GM12878 (cell line): Measurements from ENCODE around the gene SOX14. TPM values are rescaled to one million over a fixed set of nuclear protein-coding genes. Genes with fewer than 3 reads are reported as not detected.

Experiments used
- ATAC-seq: fragments of 200-7000 bp; cut with Tn5 transposase; 3 replicates; pipeline ENCODE4 v1.9.1; 2020; ENCODE audit warnings: mild to moderate bottlenecking, moderate library complexity
- BruUV-seq: library from RNA; stranded (reverse); fragments of 400-500 nt; replicated peaks from 2 replicates; lab custom pipeline; 2021; lab: Mats Ljungman, UMichigan
- CTCF ChIA-PET: fragments of 300-600 bp; sonication (Branson Sonifier 250); formaldehyde crosslinking; extraction: SDS; loops from one replicate; lab custom pipeline; 2021; ENCODE audit warnings: inconsistent platforms; lab: Yijun Ruan, JAX
- POLR2A ChIA-PET: fragments of 350-600 bp; formaldehyde crosslinking; extraction: SDS; loops from one replicate; lab custom pipeline; 2021; ENCODE audit warnings: inconsistent platforms; lab: Charles Lee
- RAD21 ChIA-PET: fragments of 300-600 bp; sonication (Branson Sonifier 250); formaldehyde crosslinking; loops from one replicate; lab custom pipeline; 2023; ENCODE audit warnings: antibody characterized with exemption; ENCODE audit not compliant: unreplicated experiment; lab: Charles Lee
- SMC1A ChIA-PET: fragments of 300-600 bp; sonication (Branson Sonifier 250); formaldehyde crosslinking; loops from one replicate; lab custom pipeline; 2023; ENCODE audit not compliant: unreplicated experiment, uncharacterized antibody; lab: Charles Lee
- DNase-seq: peaks from one replicate; pipeline ENCODE4 v3.0.0-alpha.2; 2011; ENCODE audit warnings: low read depth, low spot score
- FAIRE-seq: peaks from 3 replicates; lab custom pipeline; 2011; peaks lifted over from hg19 to GRCh38; lab: Jason Lieb, UNC
- H2AFZ ChIP-seq: 2 replicates; pipeline ENCODE4 v1.6.0; 2011; ENCODE audit warnings: low read depth, low read length, control low read depth; ENCODE audit not compliant: control insufficient read depth
- H3K27ac ChIP-seq: 2 replicates; pipeline ENCODE4 v1.5.1; 2011; ENCODE audit warnings: control low read depth; ENCODE audit not compliant: control insufficient read depth, insufficient read depth
- H3K27me3 ChIP-seq, 2 experiments: replicated peaks in 1 of 2; 2 replicates each; pipeline versions ENCODE4 v1.6.0 to v1.6.1; 2011; ENCODE audit warnings: low read length in 1 of 2; ENCODE audit not compliant: control insufficient read depth in 2 of 2, insufficient read depth in 2 of 2
- H3K36me3 ChIP-seq, 2 experiments: 2 replicates each; pipeline ENCODE4 v1.5.1; 2011; ENCODE audit warnings: low read length in 1 of 2; ENCODE audit not compliant: control insufficient read depth in 2 of 2, insufficient read depth in 2 of 2
- H3K4me1 ChIP-seq: 2 replicates; pipeline ENCODE4 v1.6.1; 2011; ENCODE audit warnings: mild to moderate bottlenecking, low read length, moderate library complexity, mixed read lengths; ENCODE audit not compliant: control insufficient read depth, insufficient read depth
- H3K4me2 ChIP-seq: 2 replicates; pipeline ENCODE4 v1.6.0; 2011; ENCODE audit warnings: control low read depth; ENCODE audit not compliant: control insufficient read depth, insufficient read depth
- H3K4me3 ChIP-seq: fragments of 200-600 bp; sonication (generic); 2 replicates; pipeline ENCODE4 v1.5.1; 2016
- H3K79me2 ChIP-seq: 2 replicates; pipeline ENCODE4 v1.6.0; 2011; ENCODE audit warnings: low read length; ENCODE audit not compliant: control insufficient read depth, insufficient read depth
- H3K9ac ChIP-seq: 2 replicates; pipeline ENCODE4 v1.8.0; 2011; ENCODE audit warnings: low read length, control low read depth, mixed read lengths; ENCODE audit not compliant: control insufficient read depth, insufficient read depth
- H3K9me3 ChIP-seq: replicated peaks from 3 replicates; pipeline ENCODE4 v1.5.1; 2011; ENCODE audit warnings: mild to moderate bottlenecking, low read length; ENCODE audit not compliant: control insufficient read depth, insufficient read depth
- H4K20me1 ChIP-seq: 2 replicates; pipeline ENCODE4 v1.6.0; 2011; ENCODE audit not compliant: control insufficient read depth, insufficient read depth
- BCL11A ChIP-seq: IDR thresholded peaks from 2 replicates; pipeline ENCODE4 v1.6.1; 2011; ENCODE audit warnings: low read depth, low read length
- MYB ChIP-seq: fragments of 150-350 bp; IDR thresholded peaks from 2 replicates; pipeline ENCODE4 v1.6.1; 2014; ENCODE audit warnings: mild to moderate bottlenecking, low read depth, low read length, borderline replicate concordance
- NFXL1 ChIP-seq: fragments of 450-650 bp; IDR thresholded peaks from 2 replicates; pipeline ENCODE4 v1.6.1; 2017; ENCODE audit warnings: antibody characterized with exemption, mild to moderate bottlenecking, borderline replicate concordance
- POLR2AphosphoS5 ChIP-seq: IDR thresholded peaks from 2 replicates; pipeline ENCODE4 v1.6.1; 2011; ENCODE audit warnings: mild to moderate bottlenecking, low read length, inconsistent platforms
- SP1 ChIP-seq: IDR thresholded peaks from one replicate; pipeline ENCODE4 v1.6.1; 2011; ENCODE audit warnings: low read depth, low read length
- ZNF274 ChIP-seq: IDR thresholded peaks from one replicate; pipeline ENCODE4 v1.8.0; 2011; ENCODE audit not compliant: insufficient read length, insufficient read depth
- in situ Hi-C: fragments of 300-500 bp; cut with MboI; formaldehyde crosslinking; loops from 9 replicates; pipeline ENCODE4 v1.14.3; 2018; ENCODE audit warnings: mixed read lengths
- intact Hi-C: fragments of 100-400 bp; cut with micrococcal nuclease; formaldehyde crosslinking; loops from one replicate; pipeline ENCODE4 v1.14.2; 2022; ENCODE audit not compliant: unreplicated experiment
- polyA plus RNA-seq, 11 experiments: library from polyadenylated mRNA; depleted of rRNA in 4 of 11; unstranded in 6 of 11; stranded (reverse) in 5 of 11; fragments of >200 nt; fragmentation: Nextera tagmentation in 4 of 11; fragmentation: Illumina TruSeq in 1 of 11; extraction: Ambion mirVana in 4 of 11; extraction: Trizol in 1 of 11; gene quantifications; 1 replicate in 1 of 11; 2 replicates in 10 of 11; pipeline versions ENCODE4 v1.2.1 to v1.2.3, GENCODE V29; 2011 to 2016; ENCODE audit warnings: inconsistent platforms in 2 of 11, missing spikeins in 2 of 11, low read depth in 1 of 11
- total RNA-seq, 4 experiments: library from RNA; depleted of rRNA in 3 of 4; stranded (reverse); fragments of >200 nt in 3 of 4; fragmentation: Illumina TruSeq in 1 of 4; extraction: Trizol in 1 of 4; gene quantifications; 2 replicates each; pipeline versions ENCODE4 v1.2.1 to v1.2.3, GENCODE V29; 2013 to 2021
- TF ChIP-seq, protein P1 (sequence below): fragments of 450-650 bp; IDR thresholded peaks from 2 replicates; pipeline ENCODE4 v1.6.1; 2017; ENCODE audit warnings: mild to moderate bottlenecking, moderate library complexity
- TF ChIP-seq, protein P2 (sequence below): fragments of 450-650 bp; IDR thresholded peaks from 2 replicates; pipeline ENCODE4 v1.6.1; 2017; ENCODE audit warnings: antibody characterized with exemption, mild to moderate bottlenecking, moderate library complexity
- TF ChIP-seq, protein P3 (sequence below): fragments of 450-650 bp; formaldehyde crosslinking; IDR thresholded peaks from 2 replicates; pipeline ENCODE4 v1.5.0; 2022; ENCODE audit warnings: mild to moderate bottlenecking, missing genetic modification characterization
- TF ChIP-seq, protein P4 (sequence below): fragments of 450-650 bp; conservative IDR thresholded peaks from 2 replicates; pipeline ENCODE4 v1.6.1; 2017; ENCODE audit warnings: mild to moderate bottlenecking, moderate library complexity

Gene SOX14
- total and polyA plus RNA-seq, 10 of the 15 experiments (the other 5 are each of a cell fraction or from before 2014, with no cell fraction given), result 0.11 TPM; not detected in 9

DNA sequence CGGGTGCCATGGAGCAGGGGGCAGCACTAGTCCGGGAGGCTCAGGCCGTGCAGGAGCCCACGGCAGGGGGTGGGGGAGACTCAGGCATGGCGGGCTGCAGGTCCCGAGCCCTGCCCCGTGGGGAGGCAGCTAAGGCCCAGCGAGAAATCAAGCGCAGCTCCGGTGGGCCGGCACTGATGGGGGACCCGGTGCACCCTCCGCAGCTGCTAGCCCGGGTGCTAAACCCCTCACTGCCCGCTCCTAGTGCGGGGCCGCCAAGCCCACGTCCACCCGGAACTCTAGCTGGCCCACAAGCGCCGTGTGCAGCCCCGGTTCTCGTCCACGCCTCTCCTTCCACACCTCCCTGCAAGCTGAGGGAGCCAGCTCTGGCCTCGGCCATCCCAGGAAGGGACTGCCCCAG, 49.6 kb upstream of the SOX14 start (continued):
- TF ChIP-seq, protein P1, sequence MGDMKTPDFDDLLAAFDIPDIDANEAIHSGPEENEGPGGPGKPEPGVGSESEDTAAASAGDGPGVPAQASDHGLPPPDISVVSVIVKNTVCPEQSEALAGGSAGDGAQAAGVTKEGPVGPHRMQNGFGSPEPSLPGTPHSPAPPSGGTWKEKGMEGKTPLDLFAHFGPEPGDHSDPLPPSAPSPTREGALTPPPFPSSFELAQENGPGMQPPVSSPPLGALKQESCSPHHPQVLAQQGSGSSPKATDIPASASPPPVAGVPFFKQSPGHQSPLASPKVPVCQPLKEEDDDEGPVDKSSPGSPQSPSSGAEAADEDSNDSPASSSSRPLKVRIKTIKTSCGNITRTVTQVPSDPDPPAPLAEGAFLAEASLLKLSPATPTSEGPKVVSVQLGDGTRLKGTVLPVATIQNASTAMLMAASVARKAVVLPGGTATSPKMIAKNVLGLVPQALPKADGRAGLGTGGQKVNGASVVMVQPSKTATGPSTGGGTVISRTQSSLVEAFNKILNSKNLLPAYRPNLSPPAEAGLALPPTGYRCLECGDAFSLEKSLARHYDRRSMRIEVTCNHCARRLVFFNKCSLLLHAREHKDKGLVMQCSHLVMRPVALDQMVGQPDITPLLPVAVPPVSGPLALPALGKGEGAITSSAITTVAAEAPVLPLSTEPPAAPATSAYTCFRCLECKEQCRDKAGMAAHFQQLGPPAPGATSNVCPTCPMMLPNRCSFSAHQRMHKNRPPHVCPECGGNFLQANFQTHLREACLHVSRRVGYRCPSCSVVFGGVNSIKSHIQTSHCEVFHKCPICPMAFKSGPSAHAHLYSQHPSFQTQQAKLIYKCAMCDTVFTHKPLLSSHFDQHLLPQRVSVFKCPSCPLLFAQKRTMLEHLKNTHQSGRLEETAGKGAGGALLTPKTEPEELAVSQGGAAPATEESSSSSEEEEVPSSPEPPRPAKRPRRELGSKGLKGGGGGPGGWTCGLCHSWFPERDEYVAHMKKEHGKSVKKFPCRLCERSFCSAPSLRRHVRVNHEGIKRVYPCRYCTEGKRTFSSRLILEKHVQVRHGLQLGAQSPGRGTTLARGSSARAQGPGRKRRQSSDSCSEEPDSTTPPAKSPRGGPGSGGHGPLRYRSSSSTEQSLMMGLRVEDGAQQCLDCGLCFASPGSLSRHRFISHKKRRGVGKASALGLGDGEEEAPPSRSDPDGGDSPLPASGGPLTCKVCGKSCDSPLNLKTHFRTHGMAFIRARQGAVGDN, result no peak

DNA sequence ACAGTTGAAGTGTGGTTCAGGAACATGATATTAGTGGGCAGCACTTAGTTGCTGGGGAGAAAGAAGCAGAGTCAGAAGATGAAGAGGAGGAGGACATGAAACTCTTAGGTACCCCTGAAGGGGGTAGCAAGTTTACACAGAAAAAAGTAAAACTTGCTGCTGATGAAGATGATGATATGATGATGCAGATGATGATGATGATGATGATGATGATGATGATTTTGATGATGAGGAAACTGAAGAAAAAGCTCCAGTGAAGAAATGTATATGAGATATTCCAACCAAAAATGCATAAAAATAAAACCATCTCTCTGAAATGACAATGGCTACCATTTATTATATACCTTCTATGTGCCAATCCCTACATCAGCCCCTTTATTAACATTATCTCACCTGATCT, 39.9 kb upstream of the SOX14 start:
- Histone ChIP-seq H2AFZ (no peak overlapping the region), H3K27ac (no peak overlapping the region), H3K27me3 (no peaks in the 10 kb centered on the region; a peak in 1 of 4 replicates), H3K36me3 (no peaks in the 10 kb centered on the region), H3K4me1 (no peaks in the 10 kb centered on the region), H3K9ac (no peak overlapping the region), H3K79me2 (no peaks in the 10 kb centered on the region), H3K4me2 (no peak overlapping the region), H4K20me1 (no peaks in the 10 kb centered on the region), H3K4me3 (no peak overlapping the region), H3K9me3 (no peaks in the 10 kb centered on the region)
- in situ Hi-C loops (no loop called here), intact Hi-C loops (no loop called here)
- ChIA-PET SMC1A (no interaction called here), RAD21 (no interaction called here), CTCF (interaction anchor here (2.2 kb wide), 1 partner anchor 15 kb away, joined by 7 read pairs; no protein-coding TSS in a partner anchor), POLR2A (no interaction called here)
- BruUV-seq, result no TSS peak
- no peak for ATAC-seq
- DNase-seq, result no peak
- no peak for FAIRE-seq
- TF ChIP-seq NFXL1 (no peak), MYB (no peak), BCL11A (no peak), POLR2AphosphoS5 (no peak), SP1 (no peak), ZNF274 (no peak)
- TF ChIP-seq, protein P2, sequence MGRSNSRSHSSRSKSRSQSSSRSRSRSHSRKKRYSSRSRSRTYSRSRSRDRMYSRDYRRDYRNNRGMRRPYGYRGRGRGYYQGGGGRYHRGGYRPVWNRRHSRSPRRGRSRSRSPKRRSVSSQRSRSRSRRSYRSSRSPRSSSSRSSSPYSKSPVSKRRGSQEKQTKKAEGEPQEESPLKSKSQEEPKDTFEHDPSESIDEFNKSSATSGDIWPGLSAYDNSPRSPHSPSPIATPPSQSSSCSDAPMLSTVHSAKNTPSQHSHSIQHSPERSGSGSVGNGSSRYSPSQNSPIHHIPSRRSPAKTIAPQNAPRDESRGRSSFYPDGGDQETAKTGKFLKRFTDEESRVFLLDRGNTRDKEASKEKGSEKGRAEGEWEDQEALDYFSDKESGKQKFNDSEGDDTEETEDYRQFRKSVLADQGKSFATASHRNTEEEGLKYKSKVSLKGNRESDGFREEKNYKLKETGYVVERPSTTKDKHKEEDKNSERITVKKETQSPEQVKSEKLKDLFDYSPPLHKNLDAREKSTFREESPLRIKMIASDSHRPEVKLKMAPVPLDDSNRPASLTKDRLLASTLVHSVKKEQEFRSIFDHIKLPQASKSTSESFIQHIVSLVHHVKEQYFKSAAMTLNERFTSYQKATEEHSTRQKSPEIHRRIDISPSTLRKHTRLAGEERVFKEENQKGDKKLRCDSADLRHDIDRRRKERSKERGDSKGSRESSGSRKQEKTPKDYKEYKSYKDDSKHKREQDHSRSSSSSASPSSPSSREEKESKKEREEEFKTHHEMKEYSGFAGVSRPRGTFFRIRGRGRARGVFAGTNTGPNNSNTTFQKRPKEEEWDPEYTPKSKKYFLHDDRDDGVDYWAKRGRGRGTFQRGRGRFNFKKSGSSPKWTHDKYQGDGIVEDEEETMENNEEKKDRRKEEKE, result no peak
- TF ChIP-seq, protein P3, sequence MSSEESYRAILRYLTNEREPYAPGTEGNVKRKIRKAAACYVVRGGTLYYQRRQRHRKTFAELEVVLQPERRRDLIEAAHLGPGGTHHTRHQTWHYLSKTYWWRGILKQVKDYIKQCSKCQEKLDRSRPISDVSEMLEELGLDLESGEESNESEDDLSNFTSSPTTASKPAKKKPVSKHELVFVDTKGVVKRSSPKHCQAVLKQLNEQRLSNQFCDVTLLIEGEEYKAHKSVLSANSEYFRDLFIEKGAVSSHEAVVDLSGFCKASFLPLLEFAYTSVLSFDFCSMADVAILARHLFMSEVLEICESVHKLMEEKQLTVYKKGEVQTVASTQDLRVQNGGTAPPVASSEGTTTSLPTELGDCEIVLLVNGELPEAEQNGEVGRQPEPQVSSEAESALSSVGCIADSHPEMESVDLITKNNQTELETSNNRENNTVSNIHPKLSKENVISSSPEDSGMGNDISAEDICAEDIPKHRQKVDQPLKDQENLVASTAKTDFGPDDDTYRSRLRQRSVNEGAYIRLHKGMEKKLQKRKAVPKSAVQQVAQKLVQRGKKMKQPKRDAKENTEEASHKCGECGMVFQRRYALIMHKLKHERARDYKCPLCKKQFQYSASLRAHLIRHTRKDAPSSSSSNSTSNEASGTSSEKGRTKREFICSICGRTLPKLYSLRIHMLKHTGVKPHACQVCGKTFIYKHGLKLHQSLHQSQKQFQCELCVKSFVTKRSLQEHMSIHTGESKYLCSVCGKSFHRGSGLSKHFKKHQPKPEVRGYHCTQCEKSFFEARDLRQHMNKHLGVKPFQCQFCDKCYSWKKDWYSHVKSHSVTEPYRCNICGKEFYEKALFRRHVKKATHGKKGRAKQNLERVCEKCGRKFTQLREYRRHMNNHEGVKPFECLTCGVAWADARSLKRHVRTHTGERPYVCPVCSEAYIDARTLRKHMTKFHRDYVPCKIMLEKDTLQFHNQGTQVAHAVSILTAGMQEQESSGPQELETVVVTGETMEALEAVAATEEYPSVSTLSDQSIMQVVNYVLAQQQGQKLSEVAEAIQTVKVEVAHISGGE (CRISPR knock-in tag), result no peak
- TF ChIP-seq, protein P4, sequence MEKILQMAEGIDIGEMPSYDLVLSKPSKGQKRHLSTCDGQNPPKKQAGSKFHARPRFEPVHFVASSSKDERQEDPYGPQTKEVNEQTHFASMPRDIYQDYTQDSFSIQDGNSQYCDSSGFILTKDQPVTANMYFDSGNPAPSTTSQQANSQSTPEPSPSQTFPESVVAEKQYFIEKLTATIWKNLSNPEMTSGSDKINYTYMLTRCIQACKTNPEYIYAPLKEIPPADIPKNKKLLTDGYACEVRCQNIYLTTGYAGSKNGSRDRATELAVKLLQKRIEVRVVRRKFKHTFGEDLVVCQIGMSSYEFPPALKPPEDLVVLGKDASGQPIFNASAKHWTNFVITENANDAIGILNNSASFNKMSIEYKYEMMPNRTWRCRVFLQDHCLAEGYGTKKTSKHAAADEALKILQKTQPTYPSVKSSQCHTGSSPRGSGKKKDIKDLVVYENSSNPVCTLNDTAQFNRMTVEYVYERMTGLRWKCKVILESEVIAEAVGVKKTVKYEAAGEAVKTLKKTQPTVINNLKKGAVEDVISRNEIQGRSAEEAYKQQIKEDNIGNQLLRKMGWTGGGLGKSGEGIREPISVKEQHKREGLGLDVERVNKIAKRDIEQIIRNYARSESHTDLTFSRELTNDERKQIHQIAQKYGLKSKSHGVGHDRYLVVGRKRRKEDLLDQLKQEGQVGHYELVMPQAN, result no peak
